ENCODE data around the gene EPN2. TPM values are rescaled to one million over a fixed set of nuclear protein-coding genes. Genes with fewer than 3 reads are reported as not detected.

EPN2 gene
- total RNA-seq, 6 experiments from 2014 or later = 6.6 to 18.1 (median 11.4) TPM

DNA sequence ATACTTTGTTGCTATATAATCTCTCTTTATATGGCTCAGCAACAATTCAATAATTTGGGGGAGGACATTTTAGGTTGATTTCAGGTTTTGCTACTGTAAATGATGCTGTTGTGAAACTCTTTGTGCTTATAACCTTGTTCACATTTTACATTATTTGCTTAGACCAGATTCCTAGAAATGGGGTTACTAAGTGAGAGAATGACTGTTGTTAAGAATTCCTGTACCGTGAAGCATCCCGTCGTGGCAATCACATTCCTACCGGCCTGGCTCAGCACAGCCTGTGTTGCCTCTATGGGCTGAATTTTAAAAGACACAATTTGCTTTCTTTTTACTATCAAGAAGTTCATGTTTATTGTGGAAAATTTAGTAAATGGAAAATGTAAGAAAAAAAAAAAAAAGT is 94.0 kb downstream of the EPN2 start:
- no peak for ATAC-seq
- intact Hi-C loops (cut with DNase I) = no loop called here
- 80% methylated on average over 4 of the region's 4 CpGs for WGBS (ENCODE audit: insufficient coverage, low coverage, low lambda C conversion rate, missing lambda C conversion rate)

DNA sequence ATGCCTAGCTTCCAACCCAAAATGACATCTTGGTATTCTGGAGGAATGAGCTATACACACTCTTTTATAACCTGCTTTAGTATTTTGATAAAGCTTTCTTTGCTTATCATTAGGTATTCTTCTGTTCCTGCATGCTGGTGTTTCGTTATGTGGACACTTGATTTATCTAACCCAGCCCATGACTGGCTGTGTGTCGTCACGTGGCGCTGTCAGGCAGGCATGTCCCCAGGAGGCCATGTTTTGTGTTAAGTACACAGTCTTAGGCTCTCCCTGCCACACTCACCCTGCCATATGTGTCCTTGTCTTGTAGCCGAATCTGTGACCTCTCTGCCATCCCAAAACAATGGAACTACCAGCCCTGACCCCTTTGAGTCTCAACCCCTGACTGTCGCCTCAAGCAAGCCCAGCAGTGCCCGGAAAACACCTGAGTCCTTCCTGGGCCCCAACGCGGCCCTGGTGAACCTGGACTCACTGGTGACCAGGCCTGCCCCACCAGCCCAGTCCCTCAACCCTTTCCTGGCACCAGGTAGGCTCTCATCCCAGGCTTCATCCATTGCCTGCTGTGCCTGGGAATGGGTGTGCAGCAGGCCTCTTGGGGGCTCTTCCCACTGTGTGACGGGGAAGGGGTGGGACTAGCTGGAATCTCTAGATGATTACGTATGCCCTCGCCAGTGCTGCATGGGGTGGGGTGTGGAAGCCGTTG is 94.5 kb downstream of the EPN2 start:
- Histone ChIP-seq H3K9me3 (no peaks in the 10 kb centered on the region), H3K27ac (no peak overlapping the region), H3K4me1 (peaks cover 0 to 12% (median 6%) of the 10 kb centered on the region in 4 donors), H3K4me3 (no peak overlapping the region), H3K36me3 (no peaks in the 10 kb centered on the region), H3K27me3 (no peaks in the 10 kb centered on the region)
- ATAC-seq = no peak
- DNase-seq = no peak
- intact Hi-C loops (cut with DNase I) = no loop called here
- TF ChIP-seq, protein P1, sequence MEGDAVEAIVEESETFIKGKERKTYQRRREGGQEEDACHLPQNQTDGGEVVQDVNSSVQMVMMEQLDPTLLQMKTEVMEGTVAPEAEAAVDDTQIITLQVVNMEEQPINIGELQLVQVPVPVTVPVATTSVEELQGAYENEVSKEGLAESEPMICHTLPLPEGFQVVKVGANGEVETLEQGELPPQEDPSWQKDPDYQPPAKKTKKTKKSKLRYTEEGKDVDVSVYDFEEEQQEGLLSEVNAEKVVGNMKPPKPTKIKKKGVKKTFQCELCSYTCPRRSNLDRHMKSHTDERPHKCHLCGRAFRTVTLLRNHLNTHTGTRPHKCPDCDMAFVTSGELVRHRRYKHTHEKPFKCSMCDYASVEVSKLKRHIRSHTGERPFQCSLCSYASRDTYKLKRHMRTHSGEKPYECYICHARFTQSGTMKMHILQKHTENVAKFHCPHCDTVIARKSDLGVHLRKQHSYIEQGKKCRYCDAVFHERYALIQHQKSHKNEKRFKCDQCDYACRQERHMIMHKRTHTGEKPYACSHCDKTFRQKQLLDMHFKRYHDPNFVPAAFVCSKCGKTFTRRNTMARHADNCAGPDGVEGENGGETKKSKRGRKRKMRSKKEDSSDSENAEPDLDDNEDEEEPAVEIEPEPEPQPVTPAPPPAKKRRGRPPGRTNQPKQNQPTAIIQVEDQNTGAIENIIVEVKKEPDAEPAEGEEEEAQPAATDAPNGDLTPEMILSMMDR (IDR thresholded peaks at IDR 0.05) = no peak
- no peak for TF ChIP-seq POLR2A (IDR thresholded peaks at IDR 0.05)
- 85% methylated on average over 2 of the region's 13 CpGs for WGBS (ENCODE audit: insufficient coverage, low coverage, low lambda C conversion rate, missing lambda C conversion rate)

More for the DNA sequence above, 94.0 kb downstream of the EPN2 start:
- H3K27ac ChIP-seq = no peak overlapping the region
- DNase-seq = no peak
- H3K4me3 ChIP-seq = no peak overlapping the region
- H3K9me3 ChIP-seq = no peaks in the 10 kb centered on the region
- no peak for TF ChIP-seq POLR2A (IDR thresholded peaks at IDR 0.05)
- TF ChIP-seq, protein P1 (IDR thresholded peaks at IDR 0.05) = no peak
- H3K27me3 ChIP-seq = no peaks in the 10 kb centered on the region
- peaks cover 0 to 7% (median 3%) of the 10 kb centered on the region in 4 donors for H3K4me1 ChIP-seq
- H3K36me3 ChIP-seq = no peaks in the 10 kb centered on the region

DNA sequence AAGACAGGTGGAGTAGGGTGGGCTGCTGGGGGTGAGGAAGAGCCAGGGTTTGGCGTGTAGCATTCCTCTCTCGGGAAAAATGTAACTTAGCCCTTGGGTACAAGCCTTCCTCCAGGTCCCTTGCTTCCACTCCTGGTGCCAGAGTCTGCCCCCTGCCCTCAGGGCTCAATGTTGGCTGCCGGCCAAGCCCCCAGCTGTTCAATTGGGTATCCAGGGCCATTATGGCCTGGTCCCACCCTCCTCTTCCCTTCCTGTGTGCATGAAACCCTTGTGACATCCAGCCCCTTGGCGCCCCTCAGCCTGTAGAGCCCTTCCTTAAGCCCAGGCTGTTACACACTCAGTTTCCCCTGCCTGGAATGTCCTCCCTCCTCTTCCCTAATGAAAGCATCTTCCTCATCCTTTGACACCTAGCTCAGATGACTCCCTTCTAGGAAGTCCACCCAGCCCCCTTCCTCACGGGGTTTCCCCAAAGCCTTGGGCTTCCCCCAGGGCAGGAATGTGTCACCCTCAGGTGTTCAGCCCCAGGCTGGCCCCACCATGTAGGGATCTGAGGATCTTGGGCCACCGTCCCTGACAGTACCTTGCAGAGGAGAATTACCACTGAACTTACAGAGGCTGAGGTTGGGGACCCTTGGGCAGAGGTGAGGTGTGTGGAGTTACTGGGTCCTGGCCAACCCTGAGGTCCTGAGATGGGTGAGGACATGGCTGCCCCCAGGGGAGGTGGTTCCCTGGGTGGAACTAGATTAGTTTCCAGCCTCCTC is 95.4 kb downstream of the EPN2 start:
- peak in 1 of 3 donors; percentile 41 for DNase-seq
- no peak for ATAC-seq
- WGBS (ENCODE audit: insufficient coverage, low coverage, low lambda C conversion rate, missing lambda C conversion rate) = no CpG with 5 or more reads among the region's 6 CpGs

DNA sequence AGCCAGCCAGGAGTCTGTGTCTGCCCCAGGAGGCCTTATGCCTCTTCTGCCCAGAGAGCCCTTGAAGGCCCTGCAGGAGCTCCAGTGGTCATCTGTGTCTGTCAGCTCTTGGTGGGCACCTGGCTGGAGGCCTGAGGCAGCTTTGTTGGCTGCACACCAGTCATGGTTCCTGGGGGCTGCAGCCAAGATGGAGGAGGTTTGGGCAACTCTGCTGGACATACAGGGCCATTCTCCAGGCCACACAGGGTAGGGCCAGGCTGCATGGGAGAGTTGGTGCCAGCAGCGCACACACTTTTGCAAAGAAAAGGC is 95.9 kb downstream of the EPN2 start:
- TF ChIP-seq POLR2A (IDR thresholded peaks at IDR 0.05) = no peak
- Histone ChIP-seq H3K4me3 (no peak overlapping the region), H3K27me3 (no peaks in the 10 kb centered on the region), H3K36me3 (no peaks in the 10 kb centered on the region), H3K27ac (no peak overlapping the region), H3K4me1 (peaks cover 0 to 15% (median 8%) of the 10 kb centered on the region in 4 donors), H3K9me3 (no peaks in the 10 kb centered on the region)
- ATAC-seq (no peak), DNase-seq (peak in 1 of 3 donors; percentile 31)
- intact Hi-C loops (cut with DNase I) = no loop called here
- WGBS (ENCODE audit: insufficient coverage, low coverage, low lambda C conversion rate, missing lambda C conversion rate) = 100% methylated on average over 1 of the region's 1 CpG

More for the DNA sequence above, 95.4 kb downstream of the EPN2 start:
- Histone ChIP-seq H3K36me3 (no peaks in the 10 kb centered on the region), H3K9me3 (no peaks in the 10 kb centered on the region), H3K4me1 (peaks cover 0 to 15% (median 8%) of the 10 kb centered on the region in 4 donors), H3K4me3 (no peak overlapping the region), H3K27ac (no peak overlapping the region), H3K27me3 (no peaks in the 10 kb centered on the region)
- intact Hi-C loops (cut with DNase I) = no loop called here
- TF ChIP-seq, protein P1 (IDR thresholded peaks at IDR 0.05) = no peak
- no peak for TF ChIP-seq POLR2A (IDR thresholded peaks at IDR 0.05)

DNA sequence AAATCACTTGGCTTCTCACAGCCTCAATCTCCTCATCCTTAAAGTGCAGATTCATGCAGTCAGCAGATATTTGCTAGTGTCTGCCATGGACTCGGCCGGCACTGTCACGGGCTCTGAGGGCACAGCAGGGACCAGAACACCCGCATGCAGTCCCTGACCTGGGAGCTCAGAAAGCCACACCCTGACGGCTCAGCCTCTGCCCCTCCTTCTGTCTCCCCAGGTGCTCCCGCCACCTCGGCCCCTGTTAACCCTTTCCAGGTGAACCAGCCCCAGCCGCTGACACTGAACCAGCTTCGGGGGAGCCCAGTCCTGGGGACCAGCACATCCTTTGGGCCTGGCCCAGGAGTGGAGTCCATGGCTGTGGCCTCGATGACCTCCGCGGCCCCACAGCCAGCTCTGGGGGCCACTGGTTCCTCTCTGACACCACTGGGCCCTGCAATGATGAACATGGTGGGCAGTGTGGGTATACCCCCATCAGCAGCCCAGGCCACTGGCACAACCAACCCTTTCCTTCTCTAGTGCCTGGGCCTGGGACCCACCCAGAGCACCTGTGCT is 96.6 kb downstream of the EPN2 start:
- ATAC-seq = no peak
- Histone ChIP-seq H3K27ac (no peak overlapping the region), H3K27me3 (no peaks in the 10 kb centered on the region), H3K4me1 (peaks cover 0 to 19% (median 10%) of the 10 kb centered on the region in 4 donors), H3K4me3 (no peak overlapping the region), H3K9me3 (no peaks in the 10 kb centered on the region), H3K36me3 (no peaks in the 10 kb centered on the region)
- TF ChIP-seq, protein P1 (IDR thresholded peaks at IDR 0.05) = no peak
- no peak for TF ChIP-seq POLR2A (IDR thresholded peaks at IDR 0.05)
- intact Hi-C loops (cut with DNase I) = no loop called here
- DNase-seq = peak in 1 of 3 donors; percentile 42
- WGBS (ENCODE audit: insufficient coverage, low coverage, low lambda C conversion rate, missing lambda C conversion rate) = 96% methylated on average over 7 of the region's 12 CpGs

All from right lobe of liver (tissue), 6 donors.